T-helper 2 cell treated with Interferon-gamma antibody and Interleukin-4, amounts not matched to agents 100 ng/mL and 5 ng/mL, for 36 hours (primary cell): ENCODE data around the gene HSD17B8. TPM values are rescaled to one million over a fixed set of nuclear protein-coding genes. Genes with fewer than 3 reads are reported as not detected.

Experiments used
- intact Hi-C: fragments of 100-400 bp; cut with micrococcal nuclease; formaldehyde crosslinking; loops from one replicate; pipeline ENCODE4 v1.15.1; 2023
- total RNA-seq: library from RNA; stranded (reverse); gene quantifications from 2 replicates; pipeline ENCODE4 v1.2.3, GENCODE V29; 2022

HSD17B8 gene
- 9.3 and 10.9 TPM in 2 replicates for total RNA-seq

DNA sequence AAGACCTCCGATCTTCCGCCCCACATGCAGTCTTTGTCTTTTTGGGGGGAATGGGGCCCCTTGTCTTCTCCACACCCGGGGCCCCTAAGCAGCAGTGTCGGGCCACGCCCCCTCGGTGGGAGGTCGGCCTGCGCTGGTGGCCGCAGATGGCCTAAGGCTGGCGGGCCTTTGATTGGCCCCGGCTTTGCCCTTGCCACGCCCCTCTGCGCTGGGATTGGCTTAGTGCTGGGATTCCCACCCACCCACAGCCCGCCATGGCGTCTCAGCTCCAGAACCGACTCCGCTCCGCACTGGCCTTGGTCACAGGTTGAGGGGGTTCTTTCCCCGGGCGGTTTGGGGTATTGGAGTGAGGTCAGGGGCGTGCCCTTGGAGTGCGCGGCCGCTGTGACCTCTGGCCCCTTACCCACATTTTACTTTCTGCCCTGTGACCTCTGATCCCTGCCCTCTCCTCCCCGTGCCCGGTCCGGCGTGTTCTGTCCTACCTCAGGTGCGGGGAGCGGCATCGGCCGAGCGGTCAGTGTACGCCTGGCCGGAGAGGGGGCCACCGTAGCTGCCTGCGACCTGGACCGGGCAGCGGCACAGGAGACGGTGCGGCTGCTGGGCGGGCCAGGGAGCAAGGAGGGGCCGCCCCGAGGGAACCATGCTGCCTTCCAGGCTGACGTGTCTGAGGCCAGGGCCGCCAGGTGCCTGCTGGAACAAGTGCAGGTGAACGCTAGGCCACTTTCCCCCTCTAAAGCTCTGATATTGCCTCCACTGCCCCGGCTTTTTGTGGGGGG is at the start of gene HSD17B8:
TSS of gene HSD17B8 (plus strand) at position 241 of the 776 bp plus-strand sequence. CDS start at position 255, 14 bp downstream.
- intact Hi-C loops = loop anchor here (5.0 kb wide), 2 partner anchors 108 to 208 kb away; partner anchors contain the start of genes PHF1 and TAPBP

DNA sequence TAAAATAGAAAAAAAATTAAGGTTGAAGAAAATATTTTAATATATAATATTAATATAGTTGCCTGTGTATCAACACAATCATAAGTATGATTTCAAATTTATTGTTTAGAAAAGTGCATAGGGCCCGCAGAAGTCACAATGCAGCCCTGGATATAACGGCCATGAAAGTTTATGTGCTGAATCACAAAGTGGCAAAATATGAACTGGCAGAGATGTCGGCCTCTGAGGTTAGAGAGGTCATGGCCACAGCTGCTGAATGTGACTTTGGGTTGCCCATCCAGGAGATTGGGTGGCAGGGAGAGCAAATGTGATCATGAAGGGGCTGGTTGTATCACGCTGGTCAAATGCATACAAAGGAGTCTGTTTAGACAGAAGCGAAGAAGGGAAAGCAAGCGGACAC is 47.9 kb upstream of the HSD17B8 start:
- intact Hi-C loops = no loop called here

DNA sequence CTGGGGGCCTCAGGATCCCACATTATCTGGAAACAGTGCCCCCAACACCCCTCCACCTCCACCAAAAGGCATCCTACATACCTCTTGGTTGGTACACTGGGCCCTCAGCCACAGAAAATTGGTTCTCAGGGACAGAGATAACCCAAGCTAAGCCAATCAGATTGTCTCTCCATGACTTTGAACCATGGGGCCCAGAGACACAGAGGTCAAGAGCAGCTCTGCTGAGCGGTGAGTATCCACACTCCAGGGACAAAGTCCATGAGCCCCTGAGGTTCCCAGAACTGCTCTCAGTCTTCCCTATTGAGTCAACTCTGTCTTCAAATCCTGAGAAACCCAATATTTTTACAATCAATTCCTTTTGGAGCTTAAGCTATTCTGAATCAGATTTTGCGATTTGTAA is 47.5 kb upstream of the HSD17B8 start:
- intact Hi-C loops = no loop called here

- intact Hi-C loops = loop anchor here (5.0 kb wide), 1 partner anchor 33 kb away; no protein-coding TSS in a partner anchor
Observed at GRCh38 chr6:33160096-33160495, 44.4 kb upstream of the HSD17B8 start.

DNA sequence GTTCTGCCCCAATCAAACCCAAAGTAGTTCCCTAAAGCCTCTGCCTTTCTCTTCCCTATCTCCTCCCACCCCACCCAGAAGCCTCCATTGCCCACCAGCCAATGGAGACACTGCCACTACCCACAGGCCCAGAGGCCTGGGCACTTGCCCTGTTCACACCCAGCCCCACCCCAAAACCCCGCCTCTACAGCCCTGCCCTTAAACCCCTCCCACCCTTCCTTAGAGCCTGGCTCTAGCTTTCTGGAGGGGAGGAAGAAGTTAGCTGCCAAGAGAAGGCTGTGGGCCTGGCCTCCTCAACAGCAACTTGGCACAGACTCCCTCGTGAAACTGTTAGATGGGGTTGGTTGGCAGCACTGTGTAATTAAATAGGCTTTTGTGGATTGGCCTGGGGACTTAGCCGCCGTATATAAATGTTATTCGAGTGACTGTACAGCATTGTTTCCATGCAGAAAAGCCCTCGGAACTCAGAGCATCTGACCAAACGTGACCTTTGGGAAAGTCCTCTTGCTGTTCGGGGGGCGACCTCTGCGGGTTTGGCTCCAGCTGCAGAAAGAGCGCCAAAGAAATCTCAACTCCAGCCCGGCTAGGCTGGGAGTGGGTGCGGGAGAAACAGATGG is 43.6 kb upstream of the HSD17B8 start:
- intact Hi-C loops = loop anchor here (1.0 to 5.0 kb wide), 3 partner anchors 34 to 87 kb away; no protein-coding TSS in a partner anchor

DNA sequence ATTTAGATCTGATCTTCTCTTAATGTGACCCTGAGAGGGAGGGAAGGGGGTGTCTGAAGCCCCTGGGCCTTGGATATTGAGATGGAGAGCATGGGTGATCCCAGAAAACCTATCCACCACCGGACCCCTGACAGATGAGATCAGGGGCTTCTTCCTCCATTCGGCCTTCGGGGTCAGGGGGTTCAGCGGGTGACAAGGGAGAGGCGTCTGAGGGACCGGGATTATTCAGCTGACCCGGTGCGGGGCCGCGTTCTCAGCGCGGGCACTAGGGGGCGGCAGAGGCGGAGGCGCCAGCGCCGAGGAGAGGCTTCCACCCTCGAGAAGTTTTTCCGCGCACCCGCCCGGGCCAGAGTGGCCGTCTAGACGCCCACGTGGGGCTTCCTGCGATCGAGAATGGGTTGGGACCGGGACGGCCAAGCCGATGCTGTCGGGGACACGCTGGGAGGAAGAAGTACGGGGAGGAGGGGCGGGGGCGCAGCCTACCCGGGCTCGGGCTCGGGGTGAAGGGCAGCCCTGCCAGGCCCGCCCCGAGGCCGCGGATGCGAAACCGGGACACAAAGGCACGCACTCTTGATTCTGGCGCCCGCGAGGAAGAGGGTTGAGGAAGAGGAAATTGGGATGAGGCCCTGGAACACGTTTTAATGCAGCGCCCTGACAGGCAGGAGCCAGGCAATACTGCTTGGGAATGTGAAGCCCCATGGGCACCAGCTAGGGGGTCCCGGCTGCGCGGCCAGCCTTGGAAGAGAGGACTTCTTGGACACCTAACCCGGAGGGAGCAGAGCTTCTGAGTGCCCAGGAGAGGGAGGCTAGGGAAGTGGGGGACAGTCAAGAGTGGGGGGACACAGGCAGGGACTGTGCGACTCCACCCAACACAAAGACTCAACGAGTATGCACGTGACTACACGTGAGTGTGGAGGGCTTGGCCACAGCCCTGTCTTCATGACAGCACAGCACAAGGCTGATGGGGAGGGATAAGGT is 42.8 kb upstream of the HSD17B8 start:
- intact Hi-C loops = loop anchor here (1.0 to 5.0 kb wide), 3 partner anchors 34 to 87 kb away; no protein-coding TSS in a partner anchor

- intact Hi-C loops = loop anchor here (5.0 kb wide), 1 partner anchor 36 kb away; no protein-coding TSS in a partner anchor
Observed at GRCh38 chr6:33163540-33163939, 40.9 kb upstream of the HSD17B8 start.

DNA sequence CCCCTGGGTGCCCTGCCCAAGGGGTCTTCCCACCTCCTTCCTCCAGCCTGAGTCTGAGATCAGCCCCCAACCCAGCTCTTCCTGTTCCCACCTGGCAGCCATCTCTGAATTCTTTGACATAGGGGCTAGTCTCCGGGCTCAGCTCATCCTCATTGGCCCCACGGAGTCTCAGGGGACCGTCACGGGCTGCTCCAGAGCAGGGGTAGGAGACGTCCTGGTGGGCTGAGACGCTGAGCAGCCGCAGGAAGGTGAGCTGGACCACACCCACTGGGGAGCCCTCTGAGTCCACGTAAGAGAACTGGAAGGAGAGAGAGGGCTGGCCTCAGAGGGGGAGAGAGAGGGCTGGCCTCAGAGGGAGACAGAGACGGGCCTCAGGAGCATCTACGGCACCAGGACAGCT is 40.3 kb upstream of the HSD17B8 start:
- intact Hi-C loops = loop anchor here (5.0 kb wide), 1 partner anchor 37 kb away; no protein-coding TSS in a partner anchor

GRCh38 chr6:33164665-33165373 is 39.6 kb upstream of the HSD17B8 start:
- intact Hi-C loops = loop anchor here (5.0 kb wide), 1 partner anchor 38 kb away; no protein-coding TSS in a partner anchor

GRCh38 chr6:33165581-33166258 is 38.7 kb upstream of the HSD17B8 start:
- intact Hi-C loops = no loop called here

- intact Hi-C loops = no loop called here
Observed at GRCh38 chr6:33166363-33166762, 38.1 kb upstream of the HSD17B8 start.

GRCh38 chr6:33166811-33167210 is 37.6 kb upstream of the HSD17B8 start:
- intact Hi-C loops = no loop called here

DNA sequence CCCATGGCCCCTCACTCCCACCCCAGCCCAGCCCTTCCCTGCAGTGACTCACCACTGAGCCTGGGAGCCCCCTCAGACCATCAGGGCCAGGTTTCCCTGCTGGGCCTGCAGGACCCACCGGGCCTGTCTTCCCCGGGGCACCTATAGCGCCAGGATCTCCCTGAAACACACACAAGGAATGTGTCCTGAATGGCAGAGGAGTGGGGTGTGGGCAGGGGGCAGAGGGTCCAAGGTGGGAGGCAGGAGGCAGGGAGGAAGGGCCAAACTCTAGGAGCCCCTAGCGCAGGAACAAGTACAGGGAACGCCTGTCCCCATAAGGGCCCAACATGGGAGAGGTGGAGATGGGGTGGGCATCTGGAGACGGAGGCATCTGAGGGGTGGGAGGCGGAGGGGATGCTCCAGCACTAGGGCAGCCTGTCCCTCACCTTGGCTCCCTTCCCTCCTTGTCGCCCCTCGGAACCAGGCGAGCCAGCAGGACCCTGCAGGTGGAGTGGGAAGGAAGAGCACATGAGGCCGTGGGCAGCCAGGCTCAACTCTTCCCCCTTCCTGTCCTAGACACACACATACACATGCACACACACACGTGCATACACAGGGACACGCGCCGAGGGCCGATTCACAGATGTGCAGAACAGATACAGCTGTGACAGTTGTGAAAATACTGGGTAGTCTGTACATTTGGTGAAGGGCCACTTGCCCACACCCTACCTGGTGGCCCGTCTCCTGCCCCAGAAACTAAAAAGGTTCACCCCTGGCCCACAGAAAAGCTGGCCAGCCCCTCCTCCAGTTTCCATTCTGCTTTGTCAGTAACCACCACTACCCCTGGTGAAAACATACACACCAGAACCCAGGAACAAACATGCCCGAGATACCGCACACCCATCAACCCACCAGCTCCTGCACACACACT is 36.8 kb upstream of the HSD17B8 start:
- intact Hi-C loops = no loop called here

DNA sequence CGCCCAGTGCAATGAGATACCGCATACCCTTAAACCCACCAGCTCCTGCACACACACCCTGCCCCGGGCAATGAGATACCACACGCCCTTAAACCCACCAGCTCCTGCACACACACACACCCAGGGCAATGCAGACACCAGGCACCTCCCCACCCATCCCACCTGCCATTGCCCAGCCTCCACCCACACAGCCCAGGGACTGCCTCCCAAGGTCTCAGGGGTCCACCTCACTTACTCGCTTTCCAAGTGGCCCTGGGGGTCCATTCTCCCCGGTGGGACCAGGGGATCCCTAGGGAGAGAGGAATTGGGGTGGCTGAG is 36.2 kb upstream of the HSD17B8 start:
- intact Hi-C loops = no loop called here

DNA sequence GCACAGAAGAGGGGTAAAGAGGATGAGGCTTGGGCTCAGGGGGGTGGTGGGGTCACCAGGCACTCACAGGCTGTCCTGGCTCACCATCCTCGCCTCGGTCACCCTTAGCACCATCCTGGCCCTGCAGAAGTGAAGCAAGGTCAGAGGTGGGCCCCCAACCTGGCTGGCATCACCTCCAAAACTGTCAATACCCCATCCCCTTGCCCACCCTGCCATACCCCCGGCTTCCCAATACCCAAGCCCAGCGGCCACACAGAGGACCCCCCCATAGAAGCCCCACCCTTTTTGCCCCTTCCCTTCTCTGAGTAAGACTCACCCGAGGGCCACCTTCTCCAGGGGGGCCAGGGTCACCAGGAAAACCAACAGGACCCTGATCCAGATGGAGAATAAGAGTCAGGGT is 35.8 kb upstream of the HSD17B8 start:
- intact Hi-C loops = no loop called here

GRCh38 chr6:33169291-33170175 is 34.9 kb upstream of the HSD17B8 start:
- intact Hi-C loops = no loop called here

GRCh38 chr6:33170176-33171015 is 34.1 kb upstream of the HSD17B8 start:
- intact Hi-C loops = no loop called here
